ENCODE data around the gene UNC5B. TPM values are rescaled to one million over a fixed set of nuclear protein-coding genes. Genes with fewer than 3 reads are reported as not detected.

Gene UNC5B
- total and polyA plus RNA-seq, 2 experiments from 2014 or later = 12.7 to 15.5 TPM

- WGBS (ENCODE audit: low lambda C conversion rate, missing lambda C conversion rate) = 43% methylated on average over 3 of the region's 3 CpGs
- H3K79me2 ChIP-seq = no peaks in the 10 kb centered on the region
- no peak overlapping the region for H3K4me3 ChIP-seq
- no peak for DNase-seq (ENCODE audit: low spot score)
- H2AFZ ChIP-seq = no peak overlapping the region
- H3K36me3 ChIP-seq (replicated peaks; ENCODE audit: insufficient read depth, low read depth) = no peaks in the 10 kb centered on the region
- no peak for TF ChIP-seq EZH2 (IDR thresholded peaks at IDR 0.05; ENCODE audit: borderline replicate concordance)
- TF ChIP-seq EZH2phosphoT487 (IDR thresholded peaks at IDR 0.05; ENCODE audit: low read depth, severe bottlenecking, unreplicated experiment) = no peak
- TF ChIP-seq CTCF (IDR thresholded peaks at IDR 0.05; ENCODE audit: poor library complexity) = no peak
- H3K4me1 ChIP-seq (ENCODE audit: insufficient read depth) = peaks cover 7% of the 10 kb centered on the region
- H4K20me1 ChIP-seq (ENCODE audit: insufficient read depth, poor library complexity, severe bottlenecking) = no peaks in the 10 kb centered on the region
- no peak overlapping the region for H3K27ac ChIP-seq
- no peaks in the 10 kb centered on the region for H3K9me2 ChIP-seq (replicated peaks; ENCODE audit: insufficient read depth)
- no peaks in the 10 kb centered on the region for H3K9me3 ChIP-seq (ENCODE audit: low read depth)
- H3K27me3 ChIP-seq = no peaks in the 10 kb centered on the region
- no peak overlapping the region for H3K4me2 ChIP-seq
Measured at GRCh38 chr10:71280825-71281224, 68.5 kb downstream of the UNC5B start.

DNA sequence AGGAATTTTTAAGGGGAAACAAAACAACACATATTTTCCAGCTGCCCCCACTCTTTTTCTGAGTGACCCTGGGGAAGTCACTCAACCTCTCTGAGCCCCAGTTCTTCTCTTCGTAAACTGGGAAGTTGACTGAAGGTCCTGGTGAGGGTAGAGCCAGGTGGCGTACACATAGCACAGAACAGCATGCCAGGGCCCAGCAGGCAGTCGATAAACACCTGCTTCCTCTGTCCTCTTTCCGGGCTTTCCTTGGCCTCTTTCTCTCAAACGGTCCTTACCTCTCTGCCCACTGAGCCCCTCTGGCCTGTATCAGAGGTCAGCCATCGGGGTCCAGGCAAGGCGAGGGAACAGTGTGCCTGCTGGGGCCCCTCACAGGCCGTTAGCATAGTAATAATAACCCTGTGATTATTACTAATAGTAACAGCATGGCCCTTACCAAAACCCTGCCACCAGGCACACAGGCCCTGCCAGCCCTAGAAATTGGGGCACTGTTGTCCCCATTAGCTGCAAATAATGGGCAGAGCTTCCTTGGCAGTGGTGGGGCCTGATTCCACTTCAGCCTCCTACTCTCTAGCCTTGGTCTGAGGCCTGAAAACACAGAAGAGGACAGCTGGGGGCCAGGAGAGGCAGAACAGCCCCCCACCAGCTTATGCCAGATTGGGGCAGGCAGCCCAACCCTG, 69.4 kb downstream of the UNC5B start:
- Histone ChIP-seq H3K27me3 (no peaks in the 10 kb centered on the region), H3K4me1 (ENCODE audit: insufficient read depth) (peaks cover 7% of the 10 kb centered on the region), H3K36me3 (replicated peaks; ENCODE audit: insufficient read depth, low read depth) (no peaks in the 10 kb centered on the region), H4K20me1 (ENCODE audit: insufficient read depth, poor library complexity, severe bottlenecking) (no peaks in the 10 kb centered on the region), H3K4me2 (no peak overlapping the region), H3K4me3 (no peak overlapping the region), H3K9me2 (replicated peaks; ENCODE audit: insufficient read depth) (no peaks in the 10 kb centered on the region), H3K9me3 (ENCODE audit: low read depth) (no peaks in the 10 kb centered on the region), H3K79me2 (no peaks in the 10 kb centered on the region), H2AFZ (no peak overlapping the region), H3K27ac (no peak overlapping the region)
- WGBS (ENCODE audit: low lambda C conversion rate, missing lambda C conversion rate) = 84% methylated on average over 8 of the region's 8 CpGs
- TF ChIP-seq CTCF (IDR thresholded peaks at IDR 0.05; ENCODE audit: poor library complexity) = no peak
- no peak for TF ChIP-seq EZH2phosphoT487 (IDR thresholded peaks at IDR 0.05; ENCODE audit: low read depth, severe bottlenecking, unreplicated experiment)
- TF ChIP-seq EZH2 (IDR thresholded peaks at IDR 0.05; ENCODE audit: borderline replicate concordance) = no peak
- DNase-seq (ENCODE audit: low spot score) = no peak

DNA sequence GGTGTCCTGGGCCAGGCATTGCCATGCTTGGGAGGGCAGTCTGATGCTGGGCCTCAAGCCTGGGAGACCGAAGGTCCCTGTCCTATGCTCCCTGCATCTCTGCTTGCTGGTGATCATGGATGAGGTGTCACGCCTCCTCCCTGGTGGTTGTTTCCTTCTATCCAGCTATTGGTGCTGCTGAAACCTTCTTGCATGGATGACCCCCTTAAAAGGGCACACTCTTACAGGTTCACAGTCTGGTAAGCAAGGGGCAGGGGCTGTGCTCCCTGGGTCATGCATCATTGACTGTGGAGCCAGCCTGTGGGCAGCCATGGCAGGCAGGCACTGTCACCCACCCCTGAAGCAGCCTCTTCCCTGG, 69.9 kb downstream of the UNC5B start:
- no peak overlapping the region for H3K4me3 ChIP-seq
- H3K79me2 ChIP-seq = no peaks in the 10 kb centered on the region
- no peaks in the 10 kb centered on the region for H3K9me3 ChIP-seq (ENCODE audit: low read depth)
- TF ChIP-seq EZH2phosphoT487 (IDR thresholded peaks at IDR 0.05; ENCODE audit: low read depth, severe bottlenecking, unreplicated experiment) (no peak), EZH2 (IDR thresholded peaks at IDR 0.05; ENCODE audit: borderline replicate concordance) (no peak), CTCF (IDR thresholded peaks at IDR 0.05; ENCODE audit: poor library complexity) (no peak)
- peaks cover 7% of the 10 kb centered on the region for H3K4me1 ChIP-seq (ENCODE audit: insufficient read depth)
- no peak for DNase-seq (ENCODE audit: low spot score)
- H3K27ac ChIP-seq = no peak overlapping the region
- no peak overlapping the region for H2AFZ ChIP-seq
- no peaks in the 10 kb centered on the region for H3K27me3 ChIP-seq
- H3K9me2 ChIP-seq (replicated peaks; ENCODE audit: insufficient read depth) = no peaks in the 10 kb centered on the region
- 96% methylated on average over 2 of the region's 2 CpGs for WGBS (ENCODE audit: low lambda C conversion rate, missing lambda C conversion rate)
- H3K36me3 ChIP-seq (replicated peaks; ENCODE audit: insufficient read depth, low read depth) = no peaks in the 10 kb centered on the region
- no peaks in the 10 kb centered on the region for H4K20me1 ChIP-seq (ENCODE audit: insufficient read depth, poor library complexity, severe bottlenecking)
- no peak overlapping the region for H3K4me2 ChIP-seq
